Keratinocyte (primary cell): ENCODE results near the gene TAF11L3. TPM values are rescaled to one million over a fixed set of nuclear protein-coding genes. Genes with fewer than 3 reads are reported as not detected.

ENCODE experiments used
- DNase-seq: peaks from one replicate; pipeline ENCODE4 v3.0.0-alpha.2; 2011; ENCODE audit warnings: low read depth, missing footprints, low spot score
- FAIRE-seq: peaks from 2 replicates; lab custom pipeline; 2011; peaks lifted over from hg19 to GRCh38; lab: Jason Lieb, UNC
- H2AFZ ChIP-seq: 2 replicates; pipeline ENCODE4 v1.6.0; 2012; ENCODE audit warnings: low read length, control low read depth, inconsistent platforms; ENCODE audit not compliant: control insufficient read depth
- H3K27ac ChIP-seq: 2 replicates; pipeline ENCODE4 v1.5.1; 2011; ENCODE audit warnings: low read length; ENCODE audit not compliant: control insufficient read depth, insufficient read depth
- H3K27me3 ChIP-seq: 3 replicates; pipeline ENCODE4 v1.6.0; 2011; ENCODE audit warnings: low read length; ENCODE audit not compliant: control insufficient read depth, insufficient read depth; ENCODE audit errors: extremely low read depth
- H3K36me3 ChIP-seq, 2 experiments: 2 replicates in 1 of 2; 3 replicates in 1 of 2; pipeline ENCODE4 v1.5.1; 2011; ENCODE audit warnings: low read length in 2 of 2, mild to moderate bottlenecking in 1 of 2; ENCODE audit not compliant: control insufficient read depth in 2 of 2, insufficient read depth in 2 of 2; ENCODE audit errors: extremely low read depth in 1 of 2
- H3K4me1 ChIP-seq: 3 replicates; pipeline ENCODE4 v1.5.1; 2011; ENCODE audit warnings: low read length; ENCODE audit not compliant: control insufficient read depth, insufficient read depth; ENCODE audit errors: extremely low read depth
- H3K4me2 ChIP-seq: 3 replicates; pipeline ENCODE4 v1.6.0; 2011; ENCODE audit warnings: low read depth, low read length; ENCODE audit not compliant: control insufficient read depth, insufficient read depth; ENCODE audit errors: extremely low read depth
- H3K4me3 ChIP-seq, 3 experiments: fragments of 200-600 bp in 1 of 3; sonication (generic) in 1 of 3; 2 replicates in 2 of 3; 3 replicates in 1 of 3; pipeline ENCODE4 v1.5.1; 2011 to 2016; ENCODE audit warnings: low read length in 3 of 3, mild to moderate bottlenecking in 3 of 3, control low read depth in 2 of 3, inconsistent platforms in 1 of 3, low read depth in 1 of 3, mixed read lengths in 1 of 3, mixed run types in 1 of 3, moderate library complexity in 1 of 3; ENCODE audit not compliant: control insufficient read depth in 2 of 3, insufficient read depth in 2 of 3; ENCODE audit errors: extremely low read depth in 1 of 3
- H3K79me2 ChIP-seq: 2 replicates; pipeline ENCODE4 v1.6.0; 2012; ENCODE audit warnings: low read length; ENCODE audit not compliant: control insufficient read depth, insufficient read depth
- H3K9ac ChIP-seq: 3 replicates; pipeline ENCODE4 v1.6.0; 2011; ENCODE audit warnings: low read length; ENCODE audit not compliant: control insufficient read depth, insufficient read depth; ENCODE audit errors: extremely low read depth
- H3K9me1 ChIP-seq: 3 replicates; pipeline ENCODE4 v1.6.0; 2011; ENCODE audit warnings: low read length; ENCODE audit not compliant: control insufficient read depth, insufficient read depth; ENCODE audit errors: extremely low read depth
- H3K9me3 ChIP-seq: 2 replicates; pipeline ENCODE4 v1.5.1; 2012; ENCODE audit warnings: low read depth, low read length; ENCODE audit not compliant: control insufficient read depth
- H4K20me1 ChIP-seq: 3 replicates; pipeline ENCODE4 v1.6.0; 2011; ENCODE audit warnings: low read length; ENCODE audit not compliant: control insufficient read depth, insufficient read depth; ENCODE audit errors: extremely low read depth
- EZH2 ChIP-seq: IDR thresholded peaks from one replicate; pipeline ENCODE4 v1.6.1; 2012; ENCODE audit warnings: inconsistent platforms, mild to moderate bottlenecking, low read length, moderate library complexity
- dilution Hi-C: fragments of 300-500 bp; cut with MboI; formaldehyde crosslinking; loops from one replicate; pipeline ENCODE4 v1.7.0; 2020; ENCODE audit warnings: low sequenced_read_pairs; ENCODE audit not compliant: extremely low pct_ligation_motif_present
- polyA plus RNA-seq, 5 experiments: library from polyadenylated mRNA; depleted of rRNA in 3 of 5; stranded (reverse) in 3 of 5; stranded (forward) in 1 of 5; unstranded in 1 of 5; fragments of >200 nt; gene quantifications; 1 replicate in 1 of 5; 2 replicates in 3 of 5; 3 replicates in 1 of 5; pipeline versions ENCODE4 v1.2.1 to v1.2.3, GENCODE V29; 2011 to 2012; ENCODE audit warnings: missing spikeins in 2 of 5, low read depth in 1 of 5, low replicate concordance in 1 of 5
- TF ChIP-seq, protein P1 (sequence below), 3 experiments: IDR thresholded peaks in 1 of 3; conservative IDR thresholded peaks in 1 of 3; optimal IDR thresholded peaks in 1 of 3; 2 replicates in 2 of 3; 3 replicates in 1 of 3; pipeline versions ENCODE3 to v1.5.1; 2011; ENCODE audit warnings: low read length in 3 of 3, mild to moderate bottlenecking in 3 of 3, moderate library complexity in 2 of 3, control low read depth in 1 of 3, inconsistent platforms in 1 of 3; ENCODE audit not compliant: insufficient read depth in 2 of 3; ENCODE audit errors: extremely low read depth in 1 of 3

TAF11L3 gene
- polyA plus RNA-seq, 1 donor (not counting 4 experiments of a cell fraction or from before 2014, with no cell fraction given): not detected

DNA sequence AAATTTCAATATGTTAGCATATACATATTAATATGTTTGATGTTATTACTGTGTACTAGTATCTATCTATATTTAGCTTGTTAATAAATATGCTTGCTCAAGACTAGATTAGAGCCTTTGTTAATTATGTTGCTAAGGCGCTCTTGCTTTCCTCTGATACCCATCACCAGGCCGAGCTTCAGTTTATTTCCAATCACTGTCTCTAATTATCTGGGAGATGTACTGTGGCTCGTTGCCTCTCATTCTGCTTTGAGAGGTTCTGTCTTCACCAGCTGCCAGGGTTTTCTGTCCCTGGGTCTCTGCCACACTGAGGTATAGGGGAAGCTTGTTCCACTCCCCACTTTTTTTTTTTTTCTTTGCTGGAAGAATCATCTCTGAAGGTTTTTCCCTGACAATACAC is 41.1 kb upstream of the TAF11L3 start:
- Histone ChIP-seq H3K36me3 (no peaks in the 10 kb centered on the region), H4K20me1 (no peaks in the 10 kb centered on the region), H3K9ac (no peak overlapping the region), H3K79me2 (no peaks in the 10 kb centered on the region), H3K27me3 (no peaks in the 10 kb centered on the region), H3K4me1 (no peaks in the 10 kb centered on the region), H3K9me3 (no peaks in the 10 kb centered on the region), H3K9me1 (no peaks in the 10 kb centered on the region), H3K4me3 (no peak overlapping the region), H3K4me2 (no peak overlapping the region), H3K27ac (no peak overlapping the region), H2AFZ (no peak overlapping the region)
- FAIRE-seq (no peak), DNase-seq (no peak)
- dilution Hi-C loops: no loop called here
- TF ChIP-seq, protein P1, sequence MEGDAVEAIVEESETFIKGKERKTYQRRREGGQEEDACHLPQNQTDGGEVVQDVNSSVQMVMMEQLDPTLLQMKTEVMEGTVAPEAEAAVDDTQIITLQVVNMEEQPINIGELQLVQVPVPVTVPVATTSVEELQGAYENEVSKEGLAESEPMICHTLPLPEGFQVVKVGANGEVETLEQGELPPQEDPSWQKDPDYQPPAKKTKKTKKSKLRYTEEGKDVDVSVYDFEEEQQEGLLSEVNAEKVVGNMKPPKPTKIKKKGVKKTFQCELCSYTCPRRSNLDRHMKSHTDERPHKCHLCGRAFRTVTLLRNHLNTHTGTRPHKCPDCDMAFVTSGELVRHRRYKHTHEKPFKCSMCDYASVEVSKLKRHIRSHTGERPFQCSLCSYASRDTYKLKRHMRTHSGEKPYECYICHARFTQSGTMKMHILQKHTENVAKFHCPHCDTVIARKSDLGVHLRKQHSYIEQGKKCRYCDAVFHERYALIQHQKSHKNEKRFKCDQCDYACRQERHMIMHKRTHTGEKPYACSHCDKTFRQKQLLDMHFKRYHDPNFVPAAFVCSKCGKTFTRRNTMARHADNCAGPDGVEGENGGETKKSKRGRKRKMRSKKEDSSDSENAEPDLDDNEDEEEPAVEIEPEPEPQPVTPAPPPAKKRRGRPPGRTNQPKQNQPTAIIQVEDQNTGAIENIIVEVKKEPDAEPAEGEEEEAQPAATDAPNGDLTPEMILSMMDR (optimal IDR thresholded peaks at IDR 0.05 in 1 of 3, IDR thresholded peaks at IDR 0.05 in 1 of 3, conservative IDR thresholded peaks at IDR 0.05 in 1 of 3; ENCODE audit: extremely low read depth in 1 of 3, insufficient read depth in 2 of 3, low read length in 3 of 3): no peak
- TF ChIP-seq EZH2: no peak

DNA sequence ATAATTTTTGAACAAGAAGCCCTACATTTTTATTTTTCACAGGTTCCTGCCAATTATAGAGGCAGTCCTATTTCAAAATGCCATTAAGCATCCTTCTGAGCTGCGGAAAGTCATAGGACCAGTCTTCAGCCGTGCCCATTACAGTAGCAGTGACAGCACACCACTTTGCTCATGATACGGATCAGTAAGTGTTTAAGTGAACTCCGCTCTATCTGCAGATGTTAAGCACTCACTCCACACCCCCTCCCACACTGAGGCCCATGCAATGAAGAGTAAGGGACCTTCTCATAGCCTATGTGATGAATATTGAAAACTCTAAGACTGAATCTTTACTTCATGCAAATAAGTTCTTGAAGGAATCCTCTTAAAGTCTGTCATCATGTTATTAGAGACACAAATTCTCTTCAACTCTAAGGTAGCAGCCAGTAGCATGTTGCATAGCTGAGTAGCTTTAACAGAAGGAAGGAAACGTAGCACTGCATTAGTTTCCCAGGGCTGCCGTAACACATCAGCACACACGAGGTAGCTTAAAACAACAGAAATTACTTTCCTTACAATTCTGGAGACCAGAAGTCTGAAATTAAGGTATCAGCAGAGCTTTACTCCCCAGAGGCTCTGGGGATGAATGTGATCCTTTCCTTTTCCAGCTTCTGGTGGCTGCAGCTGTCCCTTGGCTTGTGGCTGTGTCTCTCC is 40.4 kb upstream of the TAF11L3 start:
- no peak overlapping the region for H3K4me2 ChIP-seq
- H2AFZ ChIP-seq: no peak overlapping the region
- no peak overlapping the region for H3K4me3 ChIP-seq
- H3K27me3 ChIP-seq: no peaks in the 10 kb centered on the region
- H3K36me3 ChIP-seq: no peaks in the 10 kb centered on the region
- H3K9me1 ChIP-seq: no peaks in the 10 kb centered on the region
- H3K4me1 ChIP-seq: no peaks in the 10 kb centered on the region
- H3K9me3 ChIP-seq: no peaks in the 10 kb centered on the region
- no peak overlapping the region for H3K27ac ChIP-seq
- no peak overlapping the region for H3K9ac ChIP-seq
- no peaks in the 10 kb centered on the region for H3K79me2 ChIP-seq
- FAIRE-seq (no peak), DNase-seq (no peak)
- dilution Hi-C loops: no loop called here
- H4K20me1 ChIP-seq: no peaks in the 10 kb centered on the region
- TF ChIP-seq, protein P1 (optimal IDR thresholded peaks at IDR 0.05 in 1 of 3, IDR thresholded peaks at IDR 0.05 in 1 of 3, conservative IDR thresholded peaks at IDR 0.05 in 1 of 3; ENCODE audit: extremely low read depth in 1 of 3, insufficient read depth in 2 of 3, low read length in 3 of 3): no peak
- TF ChIP-seq EZH2: no peak
